ENCODE measurements around the gene ITGA7.

Gene ITGA7

DNA sequence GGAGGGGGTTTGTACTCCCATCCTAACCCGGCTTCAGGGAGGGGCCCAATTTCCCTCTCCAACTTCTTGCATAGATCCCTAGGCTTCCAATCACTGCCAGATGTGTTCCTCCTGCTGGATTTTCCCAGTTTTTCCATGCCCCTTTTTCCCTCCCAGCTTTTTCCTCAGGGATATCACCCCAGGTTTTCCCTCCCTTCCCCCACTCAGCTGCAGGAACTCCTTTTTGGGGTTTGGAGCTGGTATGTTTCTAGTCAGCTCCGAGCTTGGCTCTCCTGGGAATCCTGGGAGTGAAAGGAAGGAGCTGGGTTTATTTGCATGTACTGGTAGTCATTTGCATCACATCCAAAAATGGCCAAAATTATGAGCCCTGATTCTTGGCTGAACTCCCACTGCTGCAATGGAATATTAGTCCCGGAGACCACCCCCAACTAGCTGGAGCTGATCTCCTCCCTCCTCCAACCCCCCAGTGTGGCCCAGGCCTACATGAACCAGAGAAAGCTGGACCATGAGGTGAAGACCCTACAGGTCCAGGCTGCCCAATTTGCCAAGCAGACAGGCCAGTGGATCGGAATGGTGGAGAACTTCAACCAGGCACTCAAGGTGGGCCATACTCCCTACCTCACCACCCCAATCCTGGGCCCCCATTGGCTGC is 11.0 kb upstream of the ITGA7 start:
- DNase-seq (ENCODE audit: low spot score) = no peak

DNA sequence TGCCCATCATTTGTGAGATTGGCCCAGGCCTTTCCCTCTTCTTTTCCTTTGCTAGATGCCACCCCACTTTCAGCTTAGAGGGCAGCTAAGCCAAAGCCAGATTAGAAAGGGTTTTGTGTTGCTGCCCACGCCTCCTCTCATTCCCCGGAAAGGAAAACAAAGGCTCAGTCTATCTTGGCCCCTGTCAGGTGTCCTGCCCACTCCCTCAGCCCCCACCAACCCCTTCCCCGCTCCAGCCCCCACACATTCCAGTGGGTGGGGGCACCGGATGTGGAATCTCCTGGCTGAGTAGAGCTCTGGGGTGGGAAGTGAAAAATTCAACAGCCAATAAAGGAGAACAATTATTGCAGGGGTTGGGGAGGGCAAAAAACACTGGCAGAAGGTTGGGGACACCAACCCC is 10.3 kb upstream of the ITGA7 start:
- DNase-seq (ENCODE audit: low spot score) = peak; percentile 59

- peak; percentile 63 for DNase-seq (ENCODE audit: low spot score)
Observed at GRCh38 chr12:55717011-55718007, 9.6 kb upstream of the ITGA7 start.

- DNase-seq (ENCODE audit: low spot score) = no peak
Observed at GRCh38 chr12:55716582-55716957, 8.9 kb upstream of the ITGA7 start.

DNA sequence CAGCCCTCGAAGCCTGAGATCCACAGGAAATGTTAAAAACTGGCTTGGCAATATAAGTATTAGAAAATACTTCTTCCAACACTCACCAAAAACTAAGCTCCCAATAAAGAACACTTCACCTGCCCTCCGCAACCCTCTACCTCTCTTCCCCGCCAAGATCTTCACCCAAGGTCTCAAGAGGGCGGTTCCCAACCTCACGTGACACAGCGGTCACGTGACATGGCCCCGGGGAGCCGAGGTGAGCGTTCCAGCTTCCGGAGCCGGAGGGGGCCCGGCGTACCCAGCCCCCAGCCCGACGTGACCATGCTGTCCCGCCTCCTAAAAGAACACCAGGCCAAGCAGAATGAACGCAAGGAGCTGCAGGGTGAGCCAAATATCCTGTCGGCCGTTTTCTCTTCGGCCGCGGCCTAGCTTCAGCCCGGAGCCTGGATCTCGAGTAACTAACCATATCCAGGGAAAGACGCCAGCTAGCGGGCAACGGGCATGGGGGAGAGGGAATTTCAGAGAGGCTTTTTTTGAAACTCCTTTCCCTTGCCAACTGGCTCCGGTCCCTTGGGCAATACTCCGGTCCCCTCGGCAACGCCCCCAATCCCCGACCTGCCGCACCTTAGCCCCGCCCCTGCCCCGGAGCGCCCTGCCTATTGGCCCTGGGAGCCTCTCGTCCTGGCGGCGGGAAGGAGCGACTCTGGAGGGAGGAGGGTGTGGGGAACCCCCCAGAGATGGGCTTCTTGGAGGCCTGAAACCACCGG is 8.3 kb upstream of the ITGA7 start, which contains the start of gene BLOC1S1:
TSS of gene BLOC1S1 (plus strand) at position 214 of the 749 bp plus-strand sequence. CDS start at position 220, 6 bp downstream.
- peak; percentile 94 for DNase-seq (ENCODE audit: low spot score)

- no peak for DNase-seq (ENCODE audit: low spot score)
Observed at GRCh38 chr12:55715169-55715764, 7.6 kb upstream of the ITGA7 start.

DNA sequence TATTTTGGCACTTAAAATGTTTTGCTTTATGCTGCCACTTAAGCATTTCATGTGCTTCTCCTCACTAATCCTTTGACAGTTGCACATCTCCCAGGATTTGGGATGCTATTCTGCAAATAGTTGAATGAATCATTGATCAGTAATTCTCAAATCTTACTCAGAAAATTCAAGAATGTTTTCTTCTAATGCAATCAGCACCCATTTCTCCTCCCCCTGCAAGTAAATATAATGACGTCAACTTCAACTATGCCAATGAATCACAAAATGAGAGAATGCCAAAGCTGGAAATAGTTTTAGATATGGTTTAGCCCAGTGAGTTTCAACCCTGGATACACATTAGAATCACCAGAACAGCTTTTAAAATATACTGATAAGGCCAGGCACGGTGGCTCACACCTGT is 6.0 kb upstream of the ITGA7 start:
- no peak for DNase-seq (ENCODE audit: low spot score)

- DNase-seq (ENCODE audit: low spot score) = no peak
Observed at GRCh38 chr12:55712700-55713415, 5.2 kb upstream of the ITGA7 start.

GRCh38 chr12:55711786-55712553 is 4.3 kb upstream of the ITGA7 start:
- no peak for DNase-seq (ENCODE audit: low spot score)

- no peak for DNase-seq (ENCODE audit: low spot score)
Observed at GRCh38 chr12:55708695-55709233, 1.1 kb upstream of the ITGA7 start.

- no peak for DNase-seq (ENCODE audit: low spot score)
Observed at GRCh38 chr12:55707219-55707671, 459 bp downstream of the ITGA7 start.

DNA sequence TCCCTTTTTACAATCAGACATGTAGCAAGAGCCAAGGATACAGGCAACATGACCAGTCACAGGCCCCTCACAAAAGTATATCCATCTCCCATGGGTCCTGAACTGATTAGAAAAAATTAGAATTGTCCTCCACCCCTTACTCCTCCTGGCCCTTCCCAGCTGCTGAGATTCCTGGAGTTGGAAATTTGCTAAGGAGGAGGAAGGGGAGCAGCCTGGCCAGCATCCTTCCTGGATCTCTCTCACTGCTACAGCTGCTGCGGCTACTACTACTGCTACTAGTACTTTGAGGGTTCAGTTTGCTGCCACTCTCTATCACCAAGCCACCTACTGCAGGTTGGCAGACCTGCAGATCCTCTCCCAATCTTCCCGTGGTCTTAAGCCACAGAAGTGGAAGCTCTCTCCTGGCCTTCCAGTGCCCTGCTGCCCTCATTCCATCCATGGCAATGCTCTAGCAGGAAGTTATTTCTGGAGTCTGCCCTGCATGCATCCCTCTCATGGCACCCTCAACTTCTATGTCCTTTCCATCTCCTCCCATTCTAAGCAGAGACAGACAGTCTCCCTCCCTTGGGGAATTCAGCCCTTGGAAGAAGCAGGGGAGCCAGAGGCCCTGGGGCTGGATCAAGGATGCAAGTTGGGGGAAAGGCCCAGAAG is 1.0 kb downstream of the ITGA7 start:
- no peak for DNase-seq (ENCODE audit: low spot score)

GRCh38 chr12:55705782-55706402 is 1.8 kb downstream of the ITGA7 start:
- DNase-seq (ENCODE audit: low spot score) = no peak

DNA sequence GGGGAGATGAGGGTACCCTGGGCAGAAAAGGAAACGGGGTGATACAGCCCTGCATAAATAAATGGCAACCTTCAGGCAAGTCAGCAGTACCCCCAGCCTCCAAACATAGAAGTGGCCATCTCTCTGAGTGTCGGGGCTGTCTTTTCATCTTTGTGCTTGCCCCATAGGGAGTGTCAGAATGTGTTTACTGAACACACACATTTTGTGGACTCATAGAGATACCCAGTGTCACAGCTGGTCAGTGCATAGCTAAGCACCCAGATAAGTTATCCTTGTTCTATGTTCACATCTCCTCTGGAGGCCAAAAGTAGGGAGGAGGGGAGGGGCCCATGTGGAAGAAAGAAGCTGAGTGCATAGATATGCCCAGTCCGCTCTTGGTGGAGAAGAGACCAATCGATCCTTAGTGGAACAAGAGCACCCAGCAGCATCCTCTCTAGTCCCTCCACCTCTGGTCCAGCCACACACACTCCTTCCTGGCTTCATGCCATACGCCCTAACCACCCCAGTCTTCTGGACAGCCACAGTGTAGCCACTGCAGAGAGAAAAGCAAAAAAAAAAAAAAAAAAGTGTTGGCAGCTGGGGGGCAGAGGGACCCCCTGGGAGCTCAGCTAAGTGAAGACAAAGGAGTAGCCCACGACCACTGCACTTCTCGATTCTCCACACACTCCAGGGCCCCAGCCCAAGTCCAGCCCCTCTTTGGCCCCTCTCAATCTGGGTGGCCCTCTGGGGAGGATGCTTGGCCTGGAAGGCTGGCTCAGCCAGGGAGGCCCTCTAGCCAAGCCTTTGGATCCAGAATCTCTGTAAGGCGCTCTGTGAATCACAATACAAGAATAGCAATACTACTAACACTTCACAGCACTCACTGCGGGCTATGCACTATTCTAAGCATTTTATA is 2.6 kb downstream of the ITGA7 start:
- DNase-seq (ENCODE audit: low spot score) = no peak

- no peak for DNase-seq (ENCODE audit: low spot score)
Observed at GRCh38 chr12:55703901-55704761, 3.6 kb downstream of the ITGA7 start.

DNA sequence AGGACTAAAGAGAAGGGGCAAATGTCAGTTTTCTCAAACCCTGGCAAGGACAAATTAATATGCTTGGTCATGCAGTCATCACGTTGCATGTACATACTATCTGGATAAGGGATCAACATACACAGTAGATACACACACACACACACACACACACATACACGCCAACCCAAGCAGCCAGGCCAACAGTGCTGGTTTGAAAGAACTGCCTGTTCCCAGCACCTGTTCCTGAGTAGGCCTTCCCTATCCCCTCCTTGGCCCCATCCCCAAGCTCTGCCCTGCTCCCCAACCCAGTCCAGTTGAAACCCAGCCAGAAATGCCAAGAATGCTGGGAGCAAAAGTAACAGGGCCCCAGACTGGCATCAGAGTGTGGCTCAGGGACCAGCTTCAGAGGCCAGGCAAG is 4.4 kb downstream of the ITGA7 start:
- DNase-seq (ENCODE audit: low spot score) = no peak

DNA sequence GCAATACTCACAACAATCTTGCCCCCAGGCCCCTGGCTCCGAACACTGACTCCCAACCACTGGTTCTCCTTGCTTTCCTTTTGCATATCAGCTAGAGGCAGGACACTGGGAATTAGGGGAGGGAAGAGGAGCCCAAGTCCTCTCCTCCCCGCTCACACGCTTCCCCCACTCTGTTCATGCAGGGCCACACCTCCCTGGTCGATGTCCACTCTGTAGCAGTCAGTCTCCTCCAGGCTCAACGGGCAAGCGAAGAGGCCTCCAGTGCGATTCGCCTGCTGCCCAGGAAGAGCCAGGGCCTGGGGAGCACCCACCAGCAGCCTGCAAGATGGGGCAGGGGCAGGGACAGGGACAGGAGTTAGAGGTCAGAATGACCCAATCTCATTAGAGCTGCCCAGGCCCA is 4.8 kb downstream of the ITGA7 start:
- no peak for DNase-seq (ENCODE audit: low spot score)
